WTC11 (cell line): ENCODE data around the gene DNAAF3. TPM values are rescaled to one million over a fixed set of nuclear protein-coding genes. Genes with fewer than 3 reads are reported as not detected.

Experiments used
- CREM ChIP-seq: sonication (generic); formaldehyde crosslinking; IDR thresholded peaks from 2 replicates; pipeline ENCODE4 v1.8.1; 2022; ENCODE audit warnings: mild to moderate bottlenecking, missing genetic modification reagents, moderate library complexity
- ETV6 ChIP-seq: sonication (generic); formaldehyde crosslinking; IDR thresholded peaks from 2 replicates; pipeline ENCODE4 v1.8.1; 2022; ENCODE audit warnings: mild to moderate bottlenecking, missing genetic modification reagents
- HMGA2 ChIP-seq: fragments of 250-450 bp; sonication (Bioruptor Pico); IDR thresholded peaks from 2 replicates; pipeline ENCODE4 v1.4.0; 2021; ENCODE audit warnings: mild to moderate bottlenecking, moderate library complexity
- JAZF1 ChIP-seq: fragments of 250-450 bp; sonication (Bioruptor Pico); IDR thresholded peaks from 2 replicates; pipeline ENCODE4 v1.9.0; 2021; ENCODE audit warnings: moderate library complexity, mild to moderate bottlenecking, inconsistent platforms
- MYBL2 ChIP-seq: sonication (generic); formaldehyde crosslinking; IDR thresholded peaks from 2 replicates; pipeline ENCODE4 v1.8.1; 2023; ENCODE audit warnings: mild to moderate bottlenecking, moderate library complexity, missing genetic modification reagents
- NFYB ChIP-seq: sonication (generic); formaldehyde crosslinking; conservative IDR thresholded peaks from 2 replicates; pipeline ENCODE4 v1.8.0; 2022; ENCODE audit warnings: low read depth, missing genetic modification reagents
- SMAD3 ChIP-seq: sonication (generic); formaldehyde crosslinking; IDR thresholded peaks from 2 replicates; pipeline ENCODE4 v1.8.0; 2022; ENCODE audit warnings: missing genetic modification reagents, mild to moderate bottlenecking, borderline replicate concordance
- SOX15 ChIP-seq: fragments of 250-450 bp; sonication (Bioruptor Pico); IDR thresholded peaks from 2 replicates; pipeline ENCODE4 v1.9.0; 2021; ENCODE audit warnings: mild to moderate bottlenecking
- total RNA-seq: library from RNA; stranded (reverse); gene quantifications from 3 replicates; pipeline ENCODE4 v1.2.3, GENCODE V29; 2021
- TF ChIP-seq, protein P1 (sequence below): sonication (generic); formaldehyde crosslinking; IDR thresholded peaks from 2 replicates; pipeline ENCODE4 v1.8.0; 2023; ENCODE audit warnings: mild to moderate bottlenecking, missing genetic modification reagents
- TF ChIP-seq, protein P2 (sequence below): fragments of 250-450 bp; sonication (Bioruptor Pico); IDR thresholded peaks from 2 replicates; pipeline ENCODE4 v1.9.0; 2021; ENCODE audit warnings: moderate library complexity, mild to moderate bottlenecking, inconsistent platforms, borderline replicate concordance
- TF ChIP-seq, protein P3 (sequence below): fragments of 250-450 bp; sonication (Bioruptor Pico); conservative IDR thresholded peaks from 2 replicates; pipeline ENCODE4 v1.9.0; 2021; ENCODE audit warnings: mild to moderate bottlenecking
- TF ChIP-seq, protein P4 (sequence below): sonication (generic); formaldehyde crosslinking; IDR thresholded peaks from 2 replicates; pipeline ENCODE4 v1.8.1; 2023; ENCODE audit warnings: mild to moderate bottlenecking, missing genetic modification reagents, borderline replicate concordance
- TF ChIP-seq, protein P5 (sequence below): sonication (generic); formaldehyde crosslinking; conservative IDR thresholded peaks from 2 replicates; pipeline ENCODE4 v1.8.1; 2022; ENCODE audit warnings: mild to moderate bottlenecking, missing genetic modification reagents
- TF ChIP-seq, protein P6 (sequence below): sonication (generic); formaldehyde crosslinking; IDR thresholded peaks from 2 replicates; pipeline ENCODE4 v1.8.1; 2023; ENCODE audit warnings: mild to moderate bottlenecking, moderate library complexity, missing genetic modification reagents
- TF ChIP-seq, protein P7 (sequence below): sonication (generic); formaldehyde crosslinking; IDR thresholded peaks from 2 replicates; pipeline ENCODE4 v1.8.1; 2022; ENCODE audit warnings: low read depth, mild to moderate bottlenecking, moderate library complexity, missing genetic modification reagents, borderline replicate concordance

DNAAF3 gene
- total RNA-seq, 1 experiment from 2014 or later: 4.0 TPM

DNA sequence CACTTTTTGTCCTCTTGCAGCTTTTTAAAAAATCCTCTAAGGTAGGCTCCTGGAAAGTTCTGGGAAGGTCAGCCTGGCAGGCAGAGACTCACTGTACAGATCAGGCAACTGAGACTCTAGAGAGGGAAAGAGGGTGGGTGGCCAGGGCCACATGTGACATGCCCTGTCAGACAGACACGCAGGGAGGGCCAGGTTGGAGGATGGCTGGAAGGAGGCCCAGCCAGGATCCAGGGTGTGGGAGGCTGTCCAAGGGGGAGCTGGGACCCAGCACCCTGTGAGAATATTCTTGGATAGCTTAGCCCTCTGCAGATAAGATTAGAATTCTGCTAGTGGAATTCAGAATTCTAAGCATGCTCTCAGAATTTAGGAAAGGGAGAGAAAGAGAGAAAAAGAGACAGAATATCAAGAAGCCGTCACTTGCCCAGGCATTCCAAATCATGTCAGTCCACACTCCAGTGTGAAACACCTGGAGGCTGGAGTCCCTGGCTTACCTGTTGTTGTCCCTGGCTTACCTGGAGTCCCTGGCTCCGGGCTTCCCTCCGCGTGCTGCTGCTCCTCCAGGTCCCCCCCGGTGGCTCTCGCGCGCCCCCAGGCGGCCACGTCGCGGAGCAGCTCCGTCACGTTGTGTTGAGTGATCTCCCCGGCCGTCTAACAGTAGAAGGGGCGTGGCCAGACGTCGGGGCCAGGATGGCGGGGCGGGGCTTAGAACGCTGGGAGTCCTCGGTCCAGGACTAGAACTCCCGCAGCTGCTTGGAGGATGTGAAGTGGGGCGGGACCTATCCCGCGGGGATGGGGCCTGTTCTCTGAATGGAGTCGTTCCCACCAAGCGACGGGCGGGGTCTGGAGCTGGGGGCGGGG, 6.1 kb downstream of the DNAAF3 start (continued):
- TF ChIP-seq, protein P1, sequence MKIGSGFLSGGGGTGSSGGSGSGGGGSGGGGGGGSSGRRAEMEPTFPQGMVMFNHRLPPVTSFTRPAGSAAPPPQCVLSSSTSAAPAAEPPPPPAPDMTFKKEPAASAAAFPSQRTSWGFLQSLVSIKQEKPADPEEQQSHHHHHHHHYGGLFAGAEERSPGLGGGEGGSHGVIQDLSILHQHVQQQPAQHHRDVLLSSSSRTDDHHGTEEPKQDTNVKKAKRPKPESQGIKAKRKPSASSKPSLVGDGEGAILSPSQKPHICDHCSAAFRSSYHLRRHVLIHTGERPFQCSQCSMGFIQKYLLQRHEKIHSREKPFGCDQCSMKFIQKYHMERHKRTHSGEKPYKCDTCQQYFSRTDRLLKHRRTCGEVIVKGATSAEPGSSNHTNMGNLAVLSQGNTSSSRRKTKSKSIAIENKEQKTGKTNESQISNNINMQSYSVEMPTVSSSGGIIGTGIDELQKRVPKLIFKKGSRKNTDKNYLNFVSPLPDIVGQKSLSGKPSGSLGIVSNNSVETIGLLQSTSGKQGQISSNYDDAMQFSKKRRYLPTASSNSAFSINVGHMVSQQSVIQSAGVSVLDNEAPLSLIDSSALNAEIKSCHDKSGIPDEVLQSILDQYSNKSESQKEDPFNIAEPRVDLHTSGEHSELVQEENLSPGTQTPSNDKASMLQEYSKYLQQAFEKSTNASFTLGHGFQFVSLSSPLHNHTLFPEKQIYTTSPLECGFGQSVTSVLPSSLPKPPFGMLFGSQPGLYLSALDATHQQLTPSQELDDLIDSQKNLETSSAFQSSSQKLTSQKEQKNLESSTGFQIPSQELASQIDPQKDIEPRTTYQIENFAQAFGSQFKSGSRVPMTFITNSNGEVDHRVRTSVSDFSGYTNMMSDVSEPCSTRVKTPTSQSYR: no peak
- TF ChIP-seq, protein P2, sequence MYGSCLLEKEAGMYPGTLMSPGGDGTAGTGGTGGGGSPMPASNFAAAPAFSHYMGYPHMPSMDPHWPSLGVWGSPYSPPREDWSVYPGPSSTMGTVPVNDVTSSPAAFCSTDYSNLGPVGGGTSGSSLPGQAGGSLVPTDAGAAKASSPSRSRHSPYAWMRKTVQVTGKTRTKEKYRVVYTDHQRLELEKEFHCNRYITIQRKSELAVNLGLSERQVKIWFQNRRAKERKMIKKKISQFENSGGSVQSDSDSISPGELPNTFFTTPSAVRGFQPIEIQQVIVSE (CRISPR knock-in tag): no peak
- TF ChIP-seq SMAD3 (CRISPR knock-in tag) (no peak), MYBL2 (CRISPR knock-in tag) (no peak), SOX15 (CRISPR knock-in tag) (no peak), HMGA2 (CRISPR knock-in tag) (no peak), JAZF1 (CRISPR knock-in tag) (no peak), NFYB (CRISPR knock-in tag) (no peak), ETV6 (CRISPR knock-in tag) (no peak), CREM (CRISPR knock-in tag) (no peak)
- TF ChIP-seq, protein P3, sequence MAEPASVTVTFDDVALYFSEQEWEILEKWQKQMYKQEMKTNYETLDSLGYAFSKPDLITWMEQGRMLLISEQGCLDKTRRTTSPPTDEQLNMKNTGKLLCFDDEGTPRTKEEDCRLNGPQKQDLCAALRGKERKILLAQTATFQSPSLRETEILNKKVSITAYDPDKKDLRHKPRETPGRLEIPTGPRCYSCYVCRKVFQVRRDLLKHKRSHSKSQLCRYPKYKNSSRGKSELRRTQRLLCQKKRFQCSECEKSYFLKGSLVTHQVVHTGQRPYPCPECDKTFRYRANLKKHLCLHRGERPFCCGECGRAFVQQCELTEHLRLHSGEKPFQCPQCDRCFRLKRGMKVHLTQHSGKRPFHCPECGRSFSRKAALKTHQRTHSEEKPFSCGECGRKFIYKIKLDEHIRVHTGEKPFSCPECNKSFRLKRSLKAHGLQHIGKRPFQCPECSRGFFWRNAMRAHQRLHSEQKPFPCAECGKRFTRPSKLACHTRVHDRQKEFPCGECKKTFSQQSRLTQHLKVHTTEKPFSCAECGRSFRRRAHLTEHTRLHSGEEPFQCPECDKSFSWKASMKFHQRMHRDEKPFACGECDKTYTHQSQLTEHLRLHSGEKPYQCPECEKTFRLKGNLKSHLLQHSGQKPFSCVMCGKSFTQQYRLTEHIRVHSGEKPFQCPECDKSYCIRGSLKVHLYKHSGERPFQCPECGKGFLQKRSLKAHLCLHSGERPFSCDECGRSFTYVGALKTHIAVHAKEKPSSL (CRISPR knock-in tag): no peak
- TF ChIP-seq, protein P4, sequence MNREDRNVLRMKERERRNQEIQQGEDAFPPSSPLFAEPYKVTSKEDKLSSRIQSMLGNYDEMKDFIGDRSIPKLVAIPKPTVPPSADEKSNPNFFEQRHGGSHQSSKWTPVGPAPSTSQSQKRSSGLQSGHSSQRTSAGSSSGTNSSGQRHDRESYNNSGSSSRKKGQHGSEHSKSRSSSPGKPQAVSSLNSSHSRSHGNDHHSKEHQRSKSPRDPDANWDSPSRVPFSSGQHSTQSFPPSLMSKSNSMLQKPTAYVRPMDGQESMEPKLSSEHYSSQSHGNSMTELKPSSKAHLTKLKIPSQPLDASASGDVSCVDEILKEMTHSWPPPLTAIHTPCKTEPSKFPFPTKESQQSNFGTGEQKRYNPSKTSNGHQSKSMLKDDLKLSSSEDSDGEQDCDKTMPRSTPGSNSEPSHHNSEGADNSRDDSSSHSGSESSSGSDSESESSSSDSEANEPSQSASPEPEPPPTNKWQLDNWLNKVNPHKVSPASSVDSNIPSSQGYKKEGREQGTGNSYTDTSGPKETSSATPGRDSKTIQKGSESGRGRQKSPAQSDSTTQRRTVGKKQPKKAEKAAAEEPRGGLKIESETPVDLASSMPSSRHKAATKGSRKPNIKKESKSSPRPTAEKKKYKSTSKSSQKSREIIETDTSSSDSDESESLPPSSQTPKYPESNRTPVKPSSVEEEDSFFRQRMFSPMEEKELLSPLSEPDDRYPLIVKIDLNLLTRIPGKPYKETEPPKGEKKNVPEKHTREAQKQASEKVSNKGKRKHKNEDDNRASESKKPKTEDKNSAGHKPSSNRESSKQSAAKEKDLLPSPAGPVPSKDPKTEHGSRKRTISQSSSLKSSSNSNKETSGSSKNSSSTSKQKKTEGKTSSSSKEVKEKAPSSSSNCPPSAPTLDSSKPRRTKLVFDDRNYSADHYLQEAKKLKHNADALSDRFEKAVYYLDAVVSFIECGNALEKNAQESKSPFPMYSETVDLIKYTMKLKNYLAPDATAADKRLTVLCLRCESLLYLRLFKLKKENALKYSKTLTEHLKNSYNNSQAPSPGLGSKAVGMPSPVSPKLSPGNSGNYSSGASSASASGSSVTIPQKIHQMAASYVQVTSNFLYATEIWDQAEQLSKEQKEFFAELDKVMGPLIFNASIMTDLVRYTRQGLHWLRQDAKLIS: no peak
- TF ChIP-seq, protein P5, sequence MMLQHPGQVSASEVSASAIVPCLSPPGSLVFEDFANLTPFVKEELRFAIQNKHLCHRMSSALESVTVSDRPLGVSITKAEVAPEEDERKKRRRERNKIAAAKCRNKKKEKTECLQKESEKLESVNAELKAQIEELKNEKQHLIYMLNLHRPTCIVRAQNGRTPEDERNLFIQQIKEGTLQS: no peak
- TF ChIP-seq, protein P6, sequence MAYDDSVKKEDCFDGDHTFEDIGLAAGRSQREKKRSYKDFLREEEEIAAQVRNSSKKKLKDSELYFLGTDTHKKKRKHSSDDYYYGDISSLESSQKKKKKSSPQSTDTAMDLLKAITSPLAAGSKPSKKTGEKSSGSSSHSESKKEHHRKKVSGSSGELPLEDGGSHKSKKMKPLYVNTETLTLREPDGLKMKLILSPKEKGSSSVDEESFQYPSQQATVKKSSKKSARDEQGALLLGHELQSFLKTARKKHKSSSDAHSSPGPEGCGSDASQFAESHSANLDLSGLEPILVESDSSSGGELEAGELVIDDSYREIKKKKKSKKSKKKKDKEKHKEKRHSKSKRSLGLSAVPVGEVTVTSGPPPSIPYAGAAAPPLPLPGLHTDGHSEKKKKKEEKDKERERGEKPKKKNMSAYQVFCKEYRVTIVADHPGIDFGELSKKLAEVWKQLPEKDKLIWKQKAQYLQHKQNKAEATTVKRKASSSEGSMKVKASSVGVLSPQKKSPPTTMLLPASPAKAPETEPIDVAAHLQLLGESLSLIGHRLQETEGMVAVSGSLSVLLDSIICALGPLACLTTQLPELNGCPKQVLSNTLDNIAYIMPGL (CRISPR knock-in tag): peak; percentile 92
- TF ChIP-seq, protein P7, sequence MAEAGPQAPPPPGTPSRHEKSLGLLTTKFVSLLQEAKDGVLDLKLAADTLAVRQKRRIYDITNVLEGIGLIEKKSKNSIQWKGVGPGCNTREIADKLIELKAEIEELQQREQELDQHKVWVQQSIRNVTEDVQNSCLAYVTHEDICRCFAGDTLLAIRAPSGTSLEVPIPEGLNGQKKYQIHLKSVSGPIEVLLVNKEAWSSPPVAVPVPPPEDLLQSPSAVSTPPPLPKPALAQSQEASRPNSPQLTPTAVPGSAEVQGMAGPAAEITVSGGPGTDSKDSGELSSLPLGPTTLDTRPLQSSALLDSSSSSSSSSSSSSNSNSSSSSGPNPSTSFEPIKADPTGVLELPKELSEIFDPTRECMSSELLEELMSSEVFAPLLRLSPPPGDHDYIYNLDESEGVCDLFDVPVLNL (CRISPR knock-in tag): no peak
